ENCODE measurements around the gene EPB41. TPM values are rescaled to one million over a fixed set of nuclear protein-coding genes. Genes with fewer than 3 reads are reported as not detected.
A peak's percentile ranks its signal among the peaks of the same experiment; 100 is the strongest.

EPB41 gene
- total and polyA plus RNA-seq, 9 donors: 11.2 to 56.4 (median 29.9) TPM

DNA sequence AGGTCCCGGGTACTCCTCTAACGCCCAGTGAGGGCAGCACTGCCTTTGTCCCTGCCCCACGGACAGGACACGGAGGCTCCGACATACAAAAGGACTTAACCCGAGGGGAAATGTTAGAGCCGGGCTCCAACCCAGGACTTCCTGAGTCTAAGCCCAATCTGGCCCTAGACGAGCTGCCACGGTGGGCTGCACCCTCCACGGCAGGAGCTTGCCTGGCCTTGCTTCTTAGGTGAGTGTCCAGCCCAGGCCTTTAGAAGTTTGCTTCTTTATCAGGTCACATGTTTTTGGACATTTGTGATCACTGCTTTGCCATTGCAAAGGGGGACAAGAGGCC is 220.3 kb downstream of the EPB41 start:
- H3K4me1 ChIP-seq (ENCODE audit: insufficient read depth): peaks cover 4% of the 10 kb centered on the region
- WGBS, 3 donors: 69 to 87% (median 77%) methylated on average over 10 of the region's 10 CpGs
- H3K4me3 ChIP-seq: no peak overlapping the region
- H3K27me3 ChIP-seq: no peaks in the 10 kb centered on the region
- H3K9me3 ChIP-seq: no peaks in the 10 kb centered on the region
- no peak for DNase-seq
- intact Hi-C loops (cut with DNase I): no loop called here
- no peaks in the 10 kb centered on the region for H3K36me3 ChIP-seq
- TF ChIP-seq EP300 (IDR thresholded peaks at IDR 0.05) (no peak), POLR2A (IDR thresholded peaks at IDR 0.05) (no peak)
- TF ChIP-seq, protein P1, sequence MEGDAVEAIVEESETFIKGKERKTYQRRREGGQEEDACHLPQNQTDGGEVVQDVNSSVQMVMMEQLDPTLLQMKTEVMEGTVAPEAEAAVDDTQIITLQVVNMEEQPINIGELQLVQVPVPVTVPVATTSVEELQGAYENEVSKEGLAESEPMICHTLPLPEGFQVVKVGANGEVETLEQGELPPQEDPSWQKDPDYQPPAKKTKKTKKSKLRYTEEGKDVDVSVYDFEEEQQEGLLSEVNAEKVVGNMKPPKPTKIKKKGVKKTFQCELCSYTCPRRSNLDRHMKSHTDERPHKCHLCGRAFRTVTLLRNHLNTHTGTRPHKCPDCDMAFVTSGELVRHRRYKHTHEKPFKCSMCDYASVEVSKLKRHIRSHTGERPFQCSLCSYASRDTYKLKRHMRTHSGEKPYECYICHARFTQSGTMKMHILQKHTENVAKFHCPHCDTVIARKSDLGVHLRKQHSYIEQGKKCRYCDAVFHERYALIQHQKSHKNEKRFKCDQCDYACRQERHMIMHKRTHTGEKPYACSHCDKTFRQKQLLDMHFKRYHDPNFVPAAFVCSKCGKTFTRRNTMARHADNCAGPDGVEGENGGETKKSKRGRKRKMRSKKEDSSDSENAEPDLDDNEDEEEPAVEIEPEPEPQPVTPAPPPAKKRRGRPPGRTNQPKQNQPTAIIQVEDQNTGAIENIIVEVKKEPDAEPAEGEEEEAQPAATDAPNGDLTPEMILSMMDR (IDR thresholded peaks at IDR 0.05): no peak
- no peak overlapping the region for H3K27ac ChIP-seq

DNA sequence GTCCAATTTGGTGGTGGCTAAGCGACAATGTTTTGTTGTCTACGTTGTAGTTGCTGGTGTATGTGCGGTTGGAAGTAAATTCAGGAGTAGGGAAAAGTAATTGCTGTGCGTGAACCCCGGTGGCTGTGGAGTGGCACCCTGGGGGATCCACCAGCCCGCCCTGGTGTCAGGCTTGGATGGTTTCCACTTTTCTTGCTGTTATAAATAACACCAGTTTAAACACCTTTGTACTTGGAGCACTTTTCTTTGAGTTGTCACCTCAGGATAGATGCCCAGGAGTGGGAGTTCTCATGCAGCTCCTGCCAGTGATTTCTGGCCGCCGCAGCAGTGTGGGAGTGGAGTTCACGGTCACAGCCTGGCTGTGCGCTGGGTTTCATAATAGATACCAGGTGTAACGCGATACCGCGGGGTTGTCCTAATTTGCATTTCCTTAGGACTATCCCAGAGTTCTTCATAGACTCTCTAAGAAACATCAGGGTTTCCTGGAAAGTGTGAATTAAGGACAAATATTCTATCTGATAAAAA is 222.1 kb downstream of the EPB41 start:
- TF ChIP-seq, protein P1 (IDR thresholded peaks at IDR 0.05): no peak
- no peak for TF ChIP-seq POLR2A (IDR thresholded peaks at IDR 0.05)
- no peak for TF ChIP-seq EP300 (IDR thresholded peaks at IDR 0.05)
- intact Hi-C loops (cut with DNase I): no loop called here
- H3K4me3 ChIP-seq: no peak overlapping the region
- H3K27ac ChIP-seq: no peak overlapping the region
- no peaks in the 10 kb centered on the region for H3K36me3 ChIP-seq
- WGBS, 3 donors: 4 to 10% (median 7%) methylated on average over 14 of the region's 14 CpGs
- no peaks in the 10 kb centered on the region for H3K27me3 ChIP-seq
- H3K9me3 ChIP-seq: no peaks in the 10 kb centered on the region
- H3K4me1 ChIP-seq (ENCODE audit: insufficient read depth): peaks cover 4% of the 10 kb centered on the region
- DNase-seq: peak; percentile 57 to 83 (median 68)

DNA sequence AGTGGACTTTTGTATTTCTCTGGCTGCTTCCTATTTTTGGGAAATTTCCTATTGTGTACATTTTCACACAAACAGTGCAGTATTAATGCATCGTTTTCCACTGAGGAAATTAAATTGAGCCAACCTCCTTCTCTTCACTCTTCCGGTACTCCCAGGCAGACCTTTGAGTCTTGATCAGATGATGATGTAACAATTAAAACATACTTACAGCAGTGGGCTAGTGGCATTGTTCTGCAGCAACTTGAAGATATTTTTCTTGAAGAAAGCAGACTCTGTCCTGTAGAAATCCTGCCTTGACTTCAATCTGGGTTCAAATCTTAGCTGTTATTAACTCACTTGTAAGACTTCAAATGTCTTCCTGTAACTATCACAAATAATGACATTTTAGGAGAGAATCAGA is 228.3 kb downstream of the EPB41 start:
- intact Hi-C loops (cut with DNase I): no loop called here
- H3K4me1 ChIP-seq (ENCODE audit: insufficient read depth): no peaks in the 10 kb centered on the region
- 75 to 82% (median 75%) methylated on average over 2 of the region's 2 CpGs for WGBS, 3 donors
- H3K4me3 ChIP-seq: no peak overlapping the region
- DNase-seq: no peak
- TF ChIP-seq POLR2A (IDR thresholded peaks at IDR 0.05): no peak
- TF ChIP-seq, protein P1 (IDR thresholded peaks at IDR 0.05): no peak
- H3K36me3 ChIP-seq: no peaks in the 10 kb centered on the region
- no peaks in the 10 kb centered on the region for H3K9me3 ChIP-seq
- H3K27me3 ChIP-seq: no peaks in the 10 kb centered on the region
- no peak overlapping the region for H3K27ac ChIP-seq

DNA sequence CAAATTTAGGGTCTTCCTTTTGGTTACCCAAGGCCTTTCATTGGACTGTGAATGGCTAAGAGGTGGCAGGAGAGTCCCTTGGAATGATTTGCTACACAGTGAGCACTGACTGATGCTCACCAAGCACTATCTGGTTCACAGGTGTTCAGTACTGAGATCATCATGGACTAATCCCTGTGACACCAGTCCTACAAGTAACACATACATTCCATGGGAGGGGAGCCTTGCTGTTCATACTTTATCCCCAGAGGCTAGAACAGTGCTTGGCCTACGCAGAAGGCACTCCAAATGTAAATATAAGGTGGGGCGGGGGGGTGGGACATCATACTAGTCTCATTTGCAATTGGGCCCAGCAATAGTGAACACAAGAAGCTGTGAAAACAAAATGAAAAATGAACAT is 229.8 kb downstream of the EPB41 start:
- WGBS, 3 donors: 90 to 98% (median 96%) methylated on average over 2 of the region's 2 CpGs
- H3K27me3 ChIP-seq: no peaks in the 10 kb centered on the region
- H3K27ac ChIP-seq: no peak overlapping the region
- no peak for DNase-seq
- intact Hi-C loops (cut with DNase I): no loop called here
- H3K4me3 ChIP-seq: no peak overlapping the region
- H3K9me3 ChIP-seq: no peaks in the 10 kb centered on the region
- TF ChIP-seq, protein P1 (IDR thresholded peaks at IDR 0.05): no peak
- TF ChIP-seq EP300 (IDR thresholded peaks at IDR 0.05): no peak
- H3K36me3 ChIP-seq: no peaks in the 10 kb centered on the region
- no peaks in the 10 kb centered on the region for H3K4me1 ChIP-seq (ENCODE audit: insufficient read depth)

All from ovary (tissue), 9 donors.